Activated T-helper 17 cell treated with anti-CD3 and anti-CD28 coated beads, Interleukin-2, amount 50 U/mL, for 72 hours (primary cell): Measurements from ENCODE around the gene PRPH. TPM values are rescaled to one million over a fixed set of nuclear protein-coding genes. Genes with fewer than 3 reads are reported as not detected.
"Not testable (repeated sequence)": the region's sequence is repeated elsewhere in the genome, so short reads cannot be mapped to it uniquely, and the experiment has no call there.

ENCODE experiments used
- ATAC-seq: fragments of 150-1000 bp; cut with Tn5 transposase; replicated peaks from 2 replicates; pipeline ENCODE4 v1.10.0; 2021; ENCODE audit warnings: mild to moderate bottlenecking, moderate library complexity
- H3K27ac Mint-ChIP-seq: one replicate; pipeline ENCODE4 v1.8.0; 2022; ENCODE audit warnings: mixed read lengths
- H3K27me3 Mint-ChIP-seq: one replicate; pipeline ENCODE4 v1.8.0; 2022; ENCODE audit warnings: mixed read lengths
- H3K36me3 Mint-ChIP-seq: one replicate; pipeline ENCODE4 v1.8.0; 2022; ENCODE audit warnings: low read depth, mild to moderate bottlenecking, mixed read lengths
- H3K4me1 Mint-ChIP-seq: one replicate; pipeline ENCODE4 v1.8.0; 2022; ENCODE audit warnings: mixed read lengths
- H3K4me3 Mint-ChIP-seq: one replicate; pipeline ENCODE4 v1.8.0; 2022; ENCODE audit warnings: mild to moderate bottlenecking, mixed read lengths
- H3K9me3 Mint-ChIP-seq: one replicate; pipeline ENCODE4 v1.8.0; 2022; ENCODE audit warnings: mixed read lengths
- total RNA-seq, 2 donors: library from RNA; stranded (reverse); gene quantifications; one replicate each; pipeline ENCODE4 v1.2.3, GENCODE V29; 2022

The PRPH gene
- total RNA-seq, 2 donors from 2014 or later: 0.32 TPM; not detected in 1

- Mint-ChIP-seq H3K4me3 (no peak overlapping the region), H3K36me3 (no peaks in the 10 kb centered on the region), H3K27me3 (peaks cover 38% of the 10 kb centered on the region), H3K4me1 (peaks cover 6% of the 10 kb centered on the region), H3K27ac (no peak overlapping the region), H3K9me3 (no peaks in the 10 kb centered on the region)
- ATAC-seq: no peak
Measured at GRCh38 chr12:49305762-49306510, 11.0 kb downstream of the PRPH start.

DNA sequence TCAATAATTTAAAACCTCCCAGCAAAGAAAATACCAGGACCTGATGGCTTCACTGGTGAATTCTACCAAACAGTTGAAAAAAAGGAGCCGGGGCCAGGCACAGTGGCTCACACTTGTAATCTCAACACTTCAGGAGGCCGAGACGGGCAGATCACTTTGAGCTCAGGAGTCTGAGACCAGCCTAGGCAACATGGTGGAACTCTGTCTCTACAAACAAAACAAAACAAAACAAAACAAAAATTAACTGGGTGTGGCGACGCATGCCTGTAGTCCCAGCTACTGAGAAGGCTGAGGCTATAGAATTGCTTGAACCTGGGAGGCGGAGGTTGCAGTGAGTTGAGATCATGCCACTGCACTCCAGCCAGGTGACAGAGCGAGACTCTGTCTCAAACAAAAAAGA, 14.4 kb downstream of the PRPH start:
- H3K36me3 Mint-ChIP-seq: no peaks in the 10 kb centered on the region
- no peak overlapping the region for H3K4me3 Mint-ChIP-seq
- H3K27me3 Mint-ChIP-seq: peaks cover 28% of the 10 kb centered on the region
- no peak for ATAC-seq
- H3K27ac Mint-ChIP-seq: no peak overlapping the region
- no peaks in the 10 kb centered on the region for H3K4me1 Mint-ChIP-seq
- H3K9me3 Mint-ChIP-seq: no peaks in the 10 kb centered on the region

DNA sequence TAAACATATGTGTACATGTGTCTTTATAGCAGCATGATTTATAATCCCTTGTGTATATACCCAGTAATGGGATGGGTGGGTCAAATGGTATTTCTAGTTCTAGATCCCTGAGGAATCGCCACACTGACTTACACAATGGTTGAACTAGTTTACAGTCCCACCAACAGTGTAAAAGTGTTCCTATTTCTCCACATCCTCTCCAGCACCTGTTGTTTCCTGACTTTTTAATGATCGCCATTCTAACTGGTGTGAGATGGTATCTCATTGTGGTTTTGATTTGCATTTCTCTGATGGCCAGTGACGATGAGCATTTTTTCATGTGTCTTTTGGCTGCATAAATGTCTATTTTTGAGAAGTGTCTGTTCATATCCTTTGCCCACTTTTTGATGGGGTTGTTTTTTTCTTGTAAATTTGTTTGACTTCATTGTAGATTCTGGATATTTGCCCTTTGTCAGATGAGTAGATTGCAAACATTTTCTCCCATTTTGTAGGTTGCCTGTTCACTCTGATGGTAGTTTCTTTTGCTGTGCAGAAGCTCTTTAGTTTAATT, 15.6 kb downstream of the PRPH start:
- H3K27ac Mint-ChIP-seq, H3K4me1 Mint-ChIP-seq, H3K36me3 Mint-ChIP-seq, ATAC-seq, H3K4me3 Mint-ChIP-seq, H3K9me3 Mint-ChIP-seq: not testable (repeated sequence)
- peaks cover 24% of the 10 kb centered on the region for H3K27me3 Mint-ChIP-seq

DNA sequence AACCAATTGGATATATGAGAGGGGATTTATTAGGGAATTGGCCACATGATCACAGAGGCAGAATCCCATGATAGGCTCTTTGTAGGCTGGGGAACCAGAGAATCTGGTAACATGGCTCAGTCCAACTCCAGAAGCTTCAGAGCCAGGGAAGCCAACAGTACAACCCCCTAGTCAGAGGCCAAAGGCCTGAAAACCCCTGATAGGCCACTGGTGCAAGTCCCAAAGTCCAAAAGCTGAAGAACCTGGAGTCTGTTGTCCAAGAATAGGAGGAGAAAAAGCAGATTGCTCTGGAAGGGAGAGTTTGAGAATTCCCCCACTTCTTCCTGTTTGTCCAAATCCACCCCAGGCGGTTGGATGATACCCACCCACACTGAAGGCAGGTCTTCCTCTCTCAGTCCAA, 19.9 kb downstream of the PRPH start:
- no peaks in the 10 kb centered on the region for H3K4me1 Mint-ChIP-seq
- no peak for ATAC-seq
- no peak overlapping the region for H3K27ac Mint-ChIP-seq
- H3K4me3 Mint-ChIP-seq: no peak overlapping the region
- H3K9me3 Mint-ChIP-seq: no peaks in the 10 kb centered on the region
- no peaks in the 10 kb centered on the region for H3K36me3 Mint-ChIP-seq
- H3K27me3 Mint-ChIP-seq: peaks cover 7% of the 10 kb centered on the region

- H3K27ac Mint-ChIP-seq, H3K4me1 Mint-ChIP-seq, H3K4me3 Mint-ChIP-seq, H3K36me3 Mint-ChIP-seq, ATAC-seq, H3K9me3 Mint-ChIP-seq, H3K27me3 Mint-ChIP-seq: not testable (repeated sequence)
Measured at GRCh38 chr12:49317118-49317517, 22.2 kb downstream of the PRPH start.

- not testable (repeated sequence) for H3K27me3 Mint-ChIP-seq, H3K27ac Mint-ChIP-seq, H3K9me3 Mint-ChIP-seq, H3K4me1 Mint-ChIP-seq, H3K36me3 Mint-ChIP-seq, ATAC-seq
- H3K4me3 Mint-ChIP-seq: peak overlapping the region; percentile 3
Measured at GRCh38 chr12:49320411-49321103, 25.6 kb downstream of the PRPH start.

- peaks cover 9% of the 10 kb centered on the region for H3K36me3 Mint-ChIP-seq
Measured at GRCh38 chr12:49322367-49322707, 27.4 kb downstream of the PRPH start.

GRCh38 chr12:49322708-49323523, 28.0 kb downstream of the PRPH start, which contains the start of gene TROAP:
TSS of gene TROAP (plus strand) at chr12:49323255. CDS start at chr12:49323609, 354 bp downstream.
- peak; percentile 98 for ATAC-seq
- peak within 1 kb of the TSS; percentile 95 for H3K27ac Mint-ChIP-seq
- H3K27me3 Mint-ChIP-seq: no peaks in the 10 kb centered on the region
- H3K4me3 Mint-ChIP-seq: peak within 1 kb of the TSS; percentile 97
- no peaks in the 10 kb centered on the region for H3K9me3 Mint-ChIP-seq
- H3K4me1 Mint-ChIP-seq: peaks cover 5% of the 10 kb centered on the region
- H3K36me3 Mint-ChIP-seq: peaks cover 13% of the 10 kb centered on the region

More at GRCh38 chr12:49322367-49322707, 27.4 kb downstream of the PRPH start:
- no peaks in the 10 kb centered on the region for H3K27me3 Mint-ChIP-seq
- H3K4me3 Mint-ChIP-seq: peak overlapping the region; percentile 97
- ATAC-seq: no peak
- H3K9me3 Mint-ChIP-seq: no peaks in the 10 kb centered on the region
- H3K27ac Mint-ChIP-seq: peak overlapping the region; percentile 95
- peaks cover 5% of the 10 kb centered on the region for H3K4me1 Mint-ChIP-seq

GRCh38 chr12:49323524-49324097, 28.7 kb downstream of the PRPH start:
- no peaks in the 10 kb centered on the region for H3K27me3 Mint-ChIP-seq
- peak overlapping the region; percentile 97 for H3K4me3 Mint-ChIP-seq
- no peak for ATAC-seq
- H3K4me1 Mint-ChIP-seq: peaks cover 5% of the 10 kb centered on the region
- peak overlapping the region; percentile 95 for H3K27ac Mint-ChIP-seq
- peaks cover 15% of the 10 kb centered on the region for H3K36me3 Mint-ChIP-seq
- no peaks in the 10 kb centered on the region for H3K9me3 Mint-ChIP-seq

DNA sequence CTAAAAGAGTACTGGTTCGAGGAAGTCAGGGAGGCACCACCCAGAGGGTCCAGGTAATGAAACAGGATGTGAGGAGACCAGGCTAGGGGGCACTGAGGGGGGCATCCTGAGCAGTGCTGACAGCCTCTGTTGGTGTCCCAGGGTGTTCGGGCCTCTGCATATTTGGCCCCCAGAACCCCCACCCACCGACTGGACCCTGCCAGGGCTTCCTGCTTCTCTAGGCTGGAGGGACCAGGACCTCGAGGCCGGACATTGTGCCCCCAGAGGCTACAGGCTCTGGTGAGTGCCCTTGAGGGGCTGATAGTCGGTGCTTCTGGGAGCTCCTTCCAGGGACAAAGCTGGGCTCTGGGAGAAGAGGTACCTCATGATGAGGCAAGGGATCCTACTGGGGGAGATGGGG, 30.7 kb downstream of the PRPH start:
- no peak for ATAC-seq
- H3K27ac Mint-ChIP-seq: no peak overlapping the region
- H3K4me1 Mint-ChIP-seq: peaks cover 5% of the 10 kb centered on the region
- H3K27me3 Mint-ChIP-seq: no peaks in the 10 kb centered on the region
- H3K4me3 Mint-ChIP-seq: no peak overlapping the region
- no peaks in the 10 kb centered on the region for H3K9me3 Mint-ChIP-seq
- peaks cover 15% of the 10 kb centered on the region for H3K36me3 Mint-ChIP-seq

DNA sequence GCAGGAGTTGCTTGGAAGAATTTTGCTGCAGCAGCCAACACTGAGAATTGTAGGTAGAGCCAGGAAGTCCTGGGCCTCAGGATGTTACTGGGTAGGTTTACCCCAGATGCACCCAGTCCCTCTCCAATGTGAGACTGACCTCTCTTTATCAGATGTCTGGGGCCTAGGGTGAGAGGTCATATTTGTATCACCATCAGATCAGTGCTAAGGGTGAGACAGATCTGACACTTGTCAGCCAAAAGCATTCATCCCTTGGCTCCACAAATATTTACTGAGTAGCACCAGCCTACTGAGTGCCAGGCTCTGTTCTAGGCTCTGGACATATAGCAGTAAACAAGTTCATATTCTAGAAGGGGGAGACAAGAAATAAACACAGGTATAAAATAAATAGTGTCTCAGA, 32.4 kb downstream of the PRPH start:
- Mint-ChIP-seq H3K9me3 (no peaks in the 10 kb centered on the region), H3K27ac (no peak overlapping the region), H3K4me1 (peaks cover 5% of the 10 kb centered on the region), H3K4me3 (no peak overlapping the region), H3K27me3 (peaks cover 7% of the 10 kb centered on the region), H3K36me3 (peaks cover 15% of the 10 kb centered on the region)
- no peak for ATAC-seq

DNA sequence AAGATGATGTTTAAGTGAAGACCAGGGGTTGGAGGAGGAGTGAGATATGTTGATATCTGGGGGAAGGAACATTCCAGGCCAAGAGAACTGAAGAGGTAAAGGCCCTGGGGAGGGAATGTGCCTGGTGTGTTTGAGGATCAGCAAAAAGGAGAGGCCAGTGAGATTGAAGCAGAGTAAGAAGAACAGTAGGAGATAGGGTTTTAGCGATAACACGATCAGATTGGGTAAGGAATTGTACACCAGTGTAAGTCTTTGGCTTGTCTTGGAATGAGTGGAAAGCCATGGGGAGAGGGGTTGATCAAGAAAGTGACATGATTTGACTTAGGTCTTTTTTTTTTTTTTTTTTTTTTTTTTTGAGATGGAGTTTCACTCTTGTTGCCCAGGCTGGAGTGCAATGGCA, 32.9 kb downstream of the PRPH start:
- Mint-ChIP-seq H3K27ac (no peak overlapping the region), H3K36me3 (peaks cover 14% of the 10 kb centered on the region), H3K27me3 (peaks cover 12% of the 10 kb centered on the region)

GRCh38 chr12:49328816-49329215, 33.9 kb downstream of the PRPH start:
- Mint-ChIP-seq H3K27ac (no peak overlapping the region), H3K4me1 (no peaks in the 10 kb centered on the region), H3K4me3 (no peak overlapping the region), H3K9me3 (no peaks in the 10 kb centered on the region), H3K36me3 (peaks cover 6% of the 10 kb centered on the region), H3K27me3 (peaks cover 15% of the 10 kb centered on the region)
- no peak for ATAC-seq

More for the DNA sequence above, 32.9 kb downstream of the PRPH start:
- peaks cover 5% of the 10 kb centered on the region for H3K4me1 Mint-ChIP-seq
- ATAC-seq: no peak
- no peak overlapping the region for H3K4me3 Mint-ChIP-seq
- no peaks in the 10 kb centered on the region for H3K9me3 Mint-ChIP-seq

GRCh38 chr12:49330032-49330619, 35.2 kb downstream of the PRPH start:
- H3K27ac Mint-ChIP-seq: no peak overlapping the region
- H3K4me3 Mint-ChIP-seq: no peak overlapping the region
- no peaks in the 10 kb centered on the region for H3K9me3 Mint-ChIP-seq
- no peak for ATAC-seq
- H3K36me3 Mint-ChIP-seq: peaks cover 6% of the 10 kb centered on the region
- H3K27me3 Mint-ChIP-seq: peaks cover 26% of the 10 kb centered on the region
- H3K4me1 Mint-ChIP-seq: no peaks in the 10 kb centered on the region
